Mesenchymal stem cell (in vitro differentiated cells and primary cell): ENCODE results near the gene KCNH1.

Experiments used
- DNase-seq: peaks from one replicate; pipeline ENCODE4 v3.0.0-alpha.2; 2013
- H2AFZ ChIP-seq: one replicate; pipeline ENCODE4 v1.6.1; 2013; ENCODE audit warnings: low read depth, mild to moderate bottlenecking, control low read depth, inconsistent platforms, low read length, moderate library complexity
- H2AK5ac ChIP-seq: 2 replicates; pipeline ENCODE4 v1.6.1; 2013; ENCODE audit warnings: low read length, moderate library complexity, mild to moderate bottlenecking, inconsistent platforms; ENCODE audit not compliant: severe bottlenecking
- H2BK120ac ChIP-seq: one replicate; pipeline ENCODE4 v1.6.1; 2013; ENCODE audit warnings: low read depth, mild to moderate bottlenecking, inconsistent platforms, low read length, moderate library complexity
- H2BK12ac ChIP-seq, 2 experiments: one replicate each; pipeline ENCODE4 v1.6.1; 2013; ENCODE audit warnings: inconsistent platforms in 2 of 2, low read length in 2 of 2, mild to moderate bottlenecking in 2 of 2, moderate library complexity in 2 of 2, control low read depth in 1 of 2
- H2BK15ac ChIP-seq: one replicate; pipeline ENCODE4 v1.6.1; 2013; ENCODE audit warnings: mild to moderate bottlenecking, low read depth, inconsistent platforms; ENCODE audit not compliant: poor library complexity, severe bottlenecking
- H2BK5ac ChIP-seq: 2 replicates; pipeline ENCODE4 v1.6.1; 2013; ENCODE audit warnings: low read depth, mild to moderate bottlenecking, low read length, control low read depth, inconsistent platforms; ENCODE audit not compliant: poor library complexity, severe bottlenecking
- H3K14ac ChIP-seq, 2 experiments: one replicate each; pipeline ENCODE4 v1.6.1; 2013; ENCODE audit warnings: inconsistent platforms in 2 of 2, low read length in 2 of 2, control low read depth in 1 of 2, mild to moderate bottlenecking in 1 of 2, moderate library complexity in 1 of 2
- H3K18ac ChIP-seq, 2 experiments: one replicate each; pipeline ENCODE4 v1.6.1; 2013; ENCODE audit warnings: inconsistent platforms in 2 of 2, low read length in 2 of 2, control low read depth in 1 of 2, low read depth in 1 of 2, mild to moderate bottlenecking in 1 of 2
- H3K23ac ChIP-seq, 2 experiments: one replicate each; pipeline ENCODE4 v1.6.1; 2013; ENCODE audit warnings: inconsistent platforms in 2 of 2, low read length in 2 of 2, mild to moderate bottlenecking in 2 of 2, moderate library complexity in 2 of 2, control low read depth in 1 of 2
- H3K27ac ChIP-seq: 2 replicates; pipeline ENCODE4 v1.5.1; 2013; ENCODE audit warnings: mild to moderate bottlenecking, moderate library complexity, low read length, control low read depth, inconsistent platforms; ENCODE audit not compliant: poor library complexity, severe bottlenecking
- H3K27me3 ChIP-seq, 2 experiments: 2 replicates each; pipeline versions ENCODE4 v1.6.1 to v1.7.0; 2013; ENCODE audit warnings: low read length in 2 of 2, mild to moderate bottlenecking in 2 of 2, moderate library complexity in 2 of 2, control low read depth in 1 of 2, inconsistent platforms in 1 of 2; ENCODE audit not compliant: control insufficient read depth in 1 of 2, insufficient read depth in 1 of 2
- H3K36me3 ChIP-seq, 2 experiments: 2 replicates each; pipeline versions ENCODE4 v1.6.1 to v1.7.0; 2013; ENCODE audit warnings: low read length in 2 of 2, control low read depth in 1 of 2, inconsistent platforms in 1 of 2, low read depth in 1 of 2, mild to moderate bottlenecking in 1 of 2; ENCODE audit not compliant: insufficient read depth in 2 of 2, control insufficient read depth in 1 of 2
- H3K4ac ChIP-seq, 2 experiments: one replicate each; pipeline ENCODE4 v1.6.1; 2013; ENCODE audit warnings: inconsistent platforms in 2 of 2, low read length in 2 of 2, mild to moderate bottlenecking in 2 of 2, moderate library complexity in 2 of 2, control low read depth in 1 of 2, low read depth in 1 of 2
- H3K4me1 ChIP-seq: 2 replicates; pipeline ENCODE4 v1.6.1; 2013; ENCODE audit warnings: low read depth, low read length, control low read depth; ENCODE audit not compliant: control insufficient read depth, insufficient read depth
- H3K4me2 ChIP-seq: 2 replicates; pipeline ENCODE4 v1.6.1; 2013; ENCODE audit warnings: low read length, mild to moderate bottlenecking, inconsistent platforms; ENCODE audit not compliant: poor library complexity, severe bottlenecking
- H3K4me3 ChIP-seq, 2 experiments: 2 replicates each; pipeline versions ENCODE4 v1.5.1 to v1.7.0; 2013; ENCODE audit warnings: low read length in 2 of 2, mild to moderate bottlenecking in 2 of 2, control low read depth in 1 of 2, low read depth in 1 of 2; ENCODE audit not compliant: insufficient read depth in 1 of 2
- H3K79me1 ChIP-seq: replicated peaks from 2 replicates; pipeline ENCODE4 v1.6.1; 2013; ENCODE audit warnings: mild to moderate bottlenecking, control low read depth, low read length, inconsistent platforms; ENCODE audit not compliant: poor library complexity, severe bottlenecking
- H3K9ac ChIP-seq: 2 replicates; pipeline ENCODE4 v1.7.0; 2013; ENCODE audit warnings: mild to moderate bottlenecking, low read length, moderate library complexity
- H3K9me3 ChIP-seq: 2 replicates; pipeline ENCODE4 v1.7.0; 2013; ENCODE audit warnings: mild to moderate bottlenecking, low read length; ENCODE audit not compliant: control insufficient read depth
- H4K8ac ChIP-seq: one replicate; pipeline ENCODE4 v1.6.1; 2013; ENCODE audit warnings: inconsistent platforms, mild to moderate bottlenecking, low read length, moderate library complexity
- H4K91ac ChIP-seq: one replicate; pipeline ENCODE4 v1.6.1; 2013; ENCODE audit warnings: mild to moderate bottlenecking, low read length, inconsistent platforms
- WGBS: methylation state at CpG from one replicate; pipeline ENCODE4 v1.1.7; 2013; ENCODE audit warnings: mixed read lengths; 5-methylcytosine and 5-hydroxymethylcytosine counted together

KCNH1 gene

GRCh38 chr1:210821615-210822014 lies 312.3 kb downstream of the KCNH1 start:
- Histone ChIP-seq H3K4me3 (no peak overlapping the region), H4K8ac (no peak overlapping the region), H3K18ac (no peak overlapping the region), H3K4me2 (no peak overlapping the region), H3K27ac (no peak overlapping the region), H2AFZ (no peak overlapping the region), H2BK5ac (no peak overlapping the region), H4K91ac (no peak overlapping the region), H2BK15ac (no peak overlapping the region), H3K4ac (no peak overlapping the region), H2BK120ac (no peak overlapping the region), H3K36me3 (no peaks in the 10 kb centered on the region), H2BK12ac (no peak overlapping the region), H3K9ac (no peak overlapping the region), H3K27me3 (no peaks in the 10 kb centered on the region), H3K9me3 (no peaks in the 10 kb centered on the region), H3K14ac (no peak overlapping the region), H3K79me1 (peaks cover 2% of the 10 kb centered on the region), H3K23ac (no peak overlapping the region), H3K4me1 (no peaks in the 10 kb centered on the region), H2AK5ac (no peak overlapping the region)
- 60% methylated on average over 2 of the region's 3 CpGs for WGBS
- no peak for DNase-seq

GRCh38 chr1:210819266-210819665 lies 314.7 kb downstream of the KCNH1 start:
- Histone ChIP-seq H3K4ac (no peak overlapping the region), H2BK15ac (no peak overlapping the region), H3K14ac (no peak overlapping the region), H2AFZ (no peak overlapping the region), H3K79me1 (peaks cover 3% of the 10 kb centered on the region), H3K27ac (no peak overlapping the region), H3K27me3 (no peaks in the 10 kb centered on the region), H3K4me1 (no peaks in the 10 kb centered on the region), H3K9ac (no peak overlapping the region), H3K23ac (no peak overlapping the region), H3K4me2 (no peak overlapping the region), H2BK120ac (no peak overlapping the region), H2BK5ac (no peak overlapping the region), H4K8ac (no peak overlapping the region), H3K9me3 (no peaks in the 10 kb centered on the region), H3K4me3 (no peak overlapping the region), H3K36me3 (no peaks in the 10 kb centered on the region), H2BK12ac (no peak overlapping the region), H2AK5ac (no peak overlapping the region), H3K18ac (no peak overlapping the region), H4K91ac (no peak overlapping the region)
- no peak for DNase-seq
- 58% methylated on average over 4 of the region's 4 CpGs for WGBS

GRCh38 chr1:210817385-210818275 lies 316.3 kb downstream of the KCNH1 start:
- H3K9ac ChIP-seq: no peak overlapping the region
- no peak overlapping the region for H4K8ac ChIP-seq
- peaks cover 3% of the 10 kb centered on the region for H3K79me1 ChIP-seq
- 46% methylated on average over 2 of the region's 2 CpGs for WGBS
- H3K36me3 ChIP-seq: no peaks in the 10 kb centered on the region
- no peak for DNase-seq
- no peak overlapping the region for H3K4me2 ChIP-seq
- no peaks in the 10 kb centered on the region for H3K4me1 ChIP-seq
- H3K9me3 ChIP-seq: no peaks in the 10 kb centered on the region
- H3K4me3 ChIP-seq: no peak overlapping the region
- no peak overlapping the region for H2BK12ac ChIP-seq
- no peak overlapping the region for H3K14ac ChIP-seq
- H4K91ac ChIP-seq: no peak overlapping the region
- H3K27ac ChIP-seq: no peak overlapping the region
- no peak overlapping the region for H3K4ac ChIP-seq
- no peaks in the 10 kb centered on the region for H3K27me3 ChIP-seq
- H2BK120ac ChIP-seq: no peak overlapping the region
- H2BK5ac ChIP-seq: no peak overlapping the region
- no peak overlapping the region for H3K23ac ChIP-seq
- H2AK5ac ChIP-seq: no peak overlapping the region
- no peak overlapping the region for H2BK15ac ChIP-seq
- no peak overlapping the region for H3K18ac ChIP-seq
- H2AFZ ChIP-seq: no peak overlapping the region

GRCh38 chr1:210815641-210816550 lies 318.1 kb downstream of the KCNH1 start:
- Histone ChIP-seq H3K4me3 (no peak overlapping the region), H2BK5ac (no peak overlapping the region), H3K27me3 (no peaks in the 10 kb centered on the region), H4K91ac (no peak overlapping the region), H3K4me1 (no peaks in the 10 kb centered on the region), H2AFZ (no peak overlapping the region), H3K79me1 (peaks cover 1% of the 10 kb centered on the region), H3K36me3 (no peaks in the 10 kb centered on the region), H3K23ac (no peak overlapping the region), H2BK120ac (no peak overlapping the region), H3K9ac (no peak overlapping the region), H2BK12ac (no peak overlapping the region), H4K8ac (no peak overlapping the region), H2AK5ac (no peak overlapping the region), H3K27ac (no peak overlapping the region), H3K18ac (no peak overlapping the region), H3K4ac (no peak overlapping the region), H2BK15ac (no peak overlapping the region), H3K4me2 (no peak overlapping the region), H3K9me3 (no peaks in the 10 kb centered on the region), H3K14ac (no peak overlapping the region)
- WGBS: 84% methylated on average over 13 of the region's 13 CpGs
- DNase-seq: no peak
